Central memory CD4-positive, alpha-beta T cell (primary cell): ENCODE results near the gene FIBCD1.

ENCODE experiments used
- DNase-seq: peaks from one replicate; pipeline ENCODE4 v3.0.0; 2022
- total RNA-seq, 3 experiments: gene quantifications; one replicate each; lab custom pipeline; 2026; lab: John Stamatoyannopoulos, UW

Gene FIBCD1, protein sequence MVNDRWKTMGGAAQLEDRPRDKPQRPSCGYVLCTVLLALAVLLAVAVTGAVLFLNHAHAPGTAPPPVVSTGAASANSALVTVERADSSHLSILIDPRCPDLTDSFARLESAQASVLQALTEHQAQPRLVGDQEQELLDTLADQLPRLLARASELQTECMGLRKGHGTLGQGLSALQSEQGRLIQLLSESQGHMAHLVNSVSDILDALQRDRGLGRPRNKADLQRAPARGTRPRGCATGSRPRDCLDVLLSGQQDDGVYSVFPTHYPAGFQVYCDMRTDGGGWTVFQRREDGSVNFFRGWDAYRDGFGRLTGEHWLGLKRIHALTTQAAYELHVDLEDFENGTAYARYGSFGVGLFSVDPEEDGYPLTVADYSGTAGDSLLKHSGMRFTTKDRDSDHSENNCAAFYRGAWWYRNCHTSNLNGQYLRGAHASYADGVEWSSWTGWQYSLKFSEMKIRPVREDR
- 0 to 0.04 (median 0) reads per million in 3 experiments for total RNA-seq

DNA sequence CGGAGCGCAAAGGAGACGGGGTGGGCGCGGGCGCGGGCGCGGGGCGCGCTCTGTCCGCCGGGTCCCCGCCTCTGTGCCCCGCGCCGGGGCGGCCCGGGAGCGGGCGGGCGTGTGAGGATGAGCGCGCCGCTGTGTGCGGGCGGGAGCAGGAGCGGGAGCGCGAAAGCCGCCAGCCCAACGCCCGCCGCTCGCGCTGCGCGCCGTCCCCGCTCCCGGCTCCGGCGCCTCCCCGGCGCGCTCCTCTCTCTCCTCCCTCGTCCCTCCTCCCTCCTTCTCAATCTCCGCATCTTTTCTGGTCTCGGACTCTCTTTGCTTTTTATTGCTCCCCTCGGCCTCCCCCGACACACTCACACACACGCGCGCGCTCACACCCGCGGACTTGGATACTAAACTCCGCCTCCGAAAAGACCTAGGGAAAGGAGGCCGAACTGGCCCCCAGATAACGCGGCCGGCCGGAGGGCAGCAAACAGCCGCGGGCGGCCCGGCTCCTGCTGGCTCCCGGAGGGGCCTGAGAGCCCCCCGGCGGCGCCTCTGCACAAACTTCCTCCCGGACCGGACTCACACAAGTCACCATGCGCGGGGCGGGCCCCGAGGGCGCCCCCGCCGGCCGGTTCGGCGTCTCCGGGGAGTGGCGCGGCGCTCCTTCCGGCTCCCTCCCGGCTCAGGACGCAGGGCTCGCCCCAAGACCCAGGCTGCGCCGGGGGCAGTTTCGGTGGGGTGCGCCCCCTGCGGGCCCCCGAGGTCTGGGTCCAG is at the start of gene FIBCD1:
Gene FIBCD1 (minus strand): TSS at position 596 of the 753 bp plus-strand sequence. CDS start 640 bp downstream, outside the sequence.
- no peak for DNase-seq

DNA sequence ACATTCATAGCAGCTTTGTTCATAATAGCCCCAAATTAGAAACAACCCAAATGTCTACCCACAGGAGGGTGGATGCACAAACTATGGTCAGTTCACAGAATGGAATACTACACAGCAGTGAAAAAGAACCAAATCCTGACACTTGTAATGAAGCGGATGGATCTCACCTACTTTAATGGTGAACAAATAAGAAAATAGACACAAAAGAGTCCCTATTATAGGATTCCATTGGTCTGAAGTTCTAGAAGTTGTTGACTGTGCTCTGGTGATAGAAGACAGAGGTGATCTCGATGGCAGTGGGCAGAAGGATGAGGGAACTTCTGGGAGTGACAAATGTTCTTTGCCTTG is 49.3 kb upstream of the FIBCD1 start:
- DNase-seq = no peak

DNA sequence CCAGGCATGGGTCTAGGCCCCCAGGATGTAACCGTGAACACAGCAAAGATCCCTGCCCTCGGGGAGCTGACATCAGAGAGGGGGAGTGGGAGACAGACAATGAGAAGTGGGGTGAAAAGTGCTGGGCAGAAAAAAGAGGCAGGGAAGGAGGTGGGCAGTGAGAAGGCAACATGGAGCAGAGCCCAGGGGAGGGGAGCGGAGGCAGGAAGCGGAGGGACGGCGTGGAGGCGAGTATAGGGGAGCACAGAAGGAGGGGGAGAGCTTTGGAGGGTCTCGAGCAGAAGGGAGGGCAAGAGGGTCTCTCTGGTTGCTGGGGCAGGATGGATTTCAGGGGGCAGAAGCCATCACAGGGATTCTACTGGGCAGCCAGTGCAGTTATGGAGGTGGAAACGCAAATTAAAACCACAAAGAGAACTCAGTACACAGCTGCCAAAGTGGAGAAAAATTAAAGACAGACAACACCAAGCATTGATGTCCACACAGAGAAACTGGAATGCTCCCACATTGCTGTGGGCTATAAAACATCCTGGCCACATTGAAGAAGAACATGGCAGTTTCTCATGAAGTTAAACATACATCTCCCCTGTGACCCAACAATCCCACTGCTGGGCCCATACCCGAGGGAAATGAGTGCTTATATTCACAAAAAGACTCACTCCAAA is 48.8 kb upstream of the FIBCD1 start:
- no peak for DNase-seq

DNA sequence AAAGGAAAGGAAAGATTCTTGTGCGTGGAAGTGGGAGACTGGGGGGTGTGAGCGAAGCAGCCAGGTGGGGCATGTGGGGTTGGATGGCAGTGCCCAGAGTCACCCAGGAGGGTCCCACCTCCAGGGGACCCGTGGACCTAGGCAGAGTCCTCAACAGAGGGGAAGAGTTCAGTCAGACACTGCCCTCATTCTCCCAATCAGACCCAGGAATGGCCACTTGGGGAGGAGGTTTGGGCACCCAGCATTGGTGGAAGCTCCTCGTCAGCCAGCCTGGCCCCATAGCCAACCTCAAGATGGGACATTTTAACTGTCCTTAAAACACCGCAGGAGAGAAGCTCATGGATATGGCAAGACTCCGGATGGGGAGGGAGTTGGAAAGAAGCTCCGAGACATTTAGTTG is 48.0 kb upstream of the FIBCD1 start:
- no peak for DNase-seq

DNA sequence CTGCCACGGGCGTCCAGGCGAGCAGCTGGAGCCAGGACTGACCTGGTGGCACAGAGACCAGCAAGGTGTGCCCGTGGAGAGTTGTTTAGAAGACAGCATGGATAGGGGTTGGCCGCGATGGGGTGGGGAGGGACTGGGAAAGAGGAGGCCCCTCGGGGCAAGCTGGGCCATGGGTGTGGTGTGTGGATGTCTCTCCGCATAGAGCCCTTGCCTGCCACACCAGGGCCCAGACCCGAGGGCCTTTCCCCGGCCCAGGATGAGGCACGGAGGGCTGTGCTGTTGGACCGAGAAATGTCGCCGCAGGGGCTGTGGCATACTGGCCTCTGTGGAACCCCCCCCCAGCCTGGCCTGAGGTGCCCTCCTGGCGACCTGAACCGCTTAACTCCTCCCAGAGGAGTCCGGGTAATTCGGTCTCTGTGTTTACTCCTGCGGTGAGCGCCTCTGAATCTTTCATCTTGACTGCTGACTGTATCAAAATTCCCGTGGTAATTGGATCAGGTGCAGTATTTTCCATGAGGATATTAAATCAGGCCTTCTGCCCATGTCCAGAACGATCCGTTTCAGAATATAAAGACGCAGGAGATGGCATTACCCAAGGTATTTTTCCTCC is 47.4 kb upstream of the FIBCD1 start:
- no peak for DNase-seq

DNA sequence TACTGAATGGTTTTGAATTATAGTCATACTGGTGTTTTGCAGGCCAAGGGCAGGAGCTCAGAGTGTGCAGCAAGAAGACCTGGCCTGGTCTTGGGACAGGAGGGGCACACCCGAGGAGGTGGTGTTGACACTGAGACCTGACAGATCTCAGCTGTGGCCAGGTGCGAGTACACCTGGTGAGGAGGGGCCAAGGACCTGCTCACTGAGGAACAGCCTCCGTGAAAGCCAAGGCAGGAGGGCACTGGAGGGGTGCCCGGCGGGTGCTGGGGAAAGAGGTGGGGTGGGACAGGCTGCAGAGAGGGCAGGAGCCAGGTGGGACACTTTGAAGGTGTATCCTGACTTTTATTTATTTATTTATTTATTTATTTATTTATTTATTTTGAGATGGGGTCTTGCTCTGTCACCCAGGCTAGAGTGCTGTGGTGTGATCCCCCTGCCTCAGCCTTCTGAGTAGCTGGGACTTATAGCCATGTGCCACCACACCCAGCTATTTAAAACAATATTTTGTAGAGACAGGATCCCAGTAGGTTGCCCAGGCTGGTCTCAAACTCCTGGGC is 46.6 kb upstream of the FIBCD1 start:
- no peak for DNase-seq

DNA sequence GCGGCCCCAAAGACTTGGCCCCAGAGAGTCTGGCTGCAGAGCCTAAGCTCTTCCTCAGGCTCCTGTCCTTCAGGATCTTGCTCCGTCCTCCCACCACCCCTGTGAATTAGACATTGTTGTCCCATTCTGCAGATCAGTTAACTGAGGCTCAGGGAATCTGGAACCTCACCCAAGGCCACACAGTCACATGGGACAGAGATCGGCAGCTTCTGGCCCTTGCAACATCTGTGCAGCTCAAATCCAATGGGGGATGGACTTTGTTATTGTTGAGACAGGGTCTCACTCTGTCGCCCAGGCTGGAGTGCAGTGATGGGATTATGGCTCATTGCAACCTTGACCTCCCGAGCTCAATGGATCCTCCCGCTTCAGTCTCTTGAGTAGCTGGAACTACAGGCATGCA is 46.0 kb upstream of the FIBCD1 start:
- no peak for DNase-seq

DNA sequence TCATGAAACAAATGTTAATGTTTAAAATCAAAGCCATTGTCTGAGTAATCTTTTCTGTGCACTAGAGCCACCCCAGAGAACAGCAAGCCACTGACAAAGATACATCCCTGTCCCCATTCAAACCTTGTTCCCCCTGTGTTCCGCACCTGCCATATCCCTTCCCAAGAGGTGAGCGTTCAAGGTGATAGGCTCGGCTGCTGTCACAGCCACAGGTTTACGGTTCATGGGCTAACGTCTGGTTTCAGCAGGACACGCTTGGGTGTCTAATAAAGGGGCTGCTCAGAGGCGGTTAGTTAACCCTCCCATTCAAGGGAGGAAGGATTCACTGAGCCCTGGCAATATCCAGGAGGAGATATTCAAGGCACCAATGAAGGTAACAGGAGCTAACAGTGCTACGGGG is 45.5 kb upstream of the FIBCD1 start:
- no peak for DNase-seq

DNA sequence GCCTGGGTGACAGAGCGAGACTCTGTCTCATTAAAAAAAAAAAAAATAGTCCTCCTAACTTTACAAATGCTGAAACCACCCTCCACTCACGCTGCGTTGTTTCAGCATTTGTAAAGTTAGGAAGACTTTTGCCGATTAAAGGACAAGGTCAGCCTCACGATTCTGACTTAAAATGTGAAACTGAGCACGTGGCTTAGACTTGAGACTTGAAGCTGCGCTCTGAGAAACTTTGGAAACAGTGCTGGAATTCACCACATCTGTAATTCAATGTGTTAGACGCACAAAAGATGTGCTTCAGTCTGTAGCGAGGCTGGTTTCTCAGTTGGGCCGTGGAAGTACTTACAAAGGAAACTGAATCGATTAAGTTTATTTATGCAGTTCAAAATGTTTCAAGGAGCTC is 44.9 kb upstream of the FIBCD1 start:
- no peak for DNase-seq

DNA sequence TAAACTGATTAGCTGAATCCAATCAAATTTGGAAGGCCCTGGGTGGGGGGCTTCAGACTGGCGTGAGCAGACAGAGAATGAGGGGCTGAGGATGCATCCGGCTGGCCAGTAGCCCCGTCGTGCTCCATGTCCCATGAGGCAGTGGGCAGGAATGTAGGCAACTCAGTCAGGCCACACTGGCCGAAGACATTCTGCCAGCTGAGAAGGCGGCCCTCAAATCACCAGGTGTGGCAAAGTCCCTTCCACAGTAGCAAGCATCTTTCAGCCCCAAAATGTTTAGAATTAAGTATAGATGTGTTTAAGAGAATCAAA is 44.3 kb upstream of the FIBCD1 start:
- DNase-seq = no peak

DNA sequence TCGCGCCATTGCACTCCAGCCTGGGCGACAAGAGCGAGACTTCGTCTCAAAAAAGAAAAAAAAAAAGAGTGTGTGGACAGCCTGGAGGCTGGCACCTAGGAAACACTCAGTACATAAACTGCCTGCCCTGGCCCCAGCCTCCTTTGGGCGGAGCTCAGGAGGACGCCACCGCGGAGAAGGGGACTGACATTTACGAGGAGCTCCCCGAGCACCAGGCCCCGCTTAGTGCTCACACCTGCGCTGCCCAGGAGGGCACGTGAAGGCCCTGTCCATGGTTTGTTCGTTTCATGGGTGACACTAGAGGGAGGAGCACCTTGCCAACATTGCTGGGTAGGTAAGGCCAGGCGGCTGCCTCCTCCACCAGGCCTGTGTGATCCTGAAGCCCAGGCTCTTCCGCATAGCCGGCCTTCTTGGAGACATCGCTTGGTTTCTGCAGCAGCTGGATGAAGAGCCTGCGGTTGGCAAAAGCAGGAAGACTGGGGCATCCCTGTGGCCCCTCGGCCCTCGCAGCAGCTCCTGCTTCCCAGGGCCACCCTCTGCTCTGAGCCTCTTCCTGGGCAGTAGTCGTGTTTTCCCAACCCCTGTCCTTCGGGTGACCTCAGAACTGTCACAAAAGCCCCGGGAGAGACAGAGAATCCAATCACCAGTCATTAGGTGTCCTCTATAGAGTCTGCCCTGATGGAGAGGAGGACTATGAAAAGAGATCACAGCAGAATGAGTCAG is 43.8 kb upstream of the FIBCD1 start:
- no peak for DNase-seq

DNA sequence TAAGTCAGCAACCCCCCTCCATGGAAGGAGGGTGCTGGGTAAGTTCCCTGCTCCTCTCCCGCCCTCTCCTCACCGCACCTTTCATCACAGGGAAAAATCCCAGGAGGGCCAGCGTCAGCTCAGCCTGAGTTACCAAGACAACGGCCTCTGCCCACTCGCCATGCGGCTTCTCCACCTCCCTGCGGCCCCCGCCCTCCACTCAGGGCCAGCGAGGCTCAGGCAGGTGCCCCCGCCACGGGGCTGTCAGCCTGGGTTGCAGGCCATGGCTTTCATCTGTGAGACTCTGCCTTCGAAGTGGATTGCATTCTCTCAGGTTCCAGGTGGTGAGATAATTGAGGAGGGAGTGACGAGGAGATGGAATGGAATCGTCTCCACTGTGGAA is 42.7 kb upstream of the FIBCD1 start:
- no peak for DNase-seq

DNA sequence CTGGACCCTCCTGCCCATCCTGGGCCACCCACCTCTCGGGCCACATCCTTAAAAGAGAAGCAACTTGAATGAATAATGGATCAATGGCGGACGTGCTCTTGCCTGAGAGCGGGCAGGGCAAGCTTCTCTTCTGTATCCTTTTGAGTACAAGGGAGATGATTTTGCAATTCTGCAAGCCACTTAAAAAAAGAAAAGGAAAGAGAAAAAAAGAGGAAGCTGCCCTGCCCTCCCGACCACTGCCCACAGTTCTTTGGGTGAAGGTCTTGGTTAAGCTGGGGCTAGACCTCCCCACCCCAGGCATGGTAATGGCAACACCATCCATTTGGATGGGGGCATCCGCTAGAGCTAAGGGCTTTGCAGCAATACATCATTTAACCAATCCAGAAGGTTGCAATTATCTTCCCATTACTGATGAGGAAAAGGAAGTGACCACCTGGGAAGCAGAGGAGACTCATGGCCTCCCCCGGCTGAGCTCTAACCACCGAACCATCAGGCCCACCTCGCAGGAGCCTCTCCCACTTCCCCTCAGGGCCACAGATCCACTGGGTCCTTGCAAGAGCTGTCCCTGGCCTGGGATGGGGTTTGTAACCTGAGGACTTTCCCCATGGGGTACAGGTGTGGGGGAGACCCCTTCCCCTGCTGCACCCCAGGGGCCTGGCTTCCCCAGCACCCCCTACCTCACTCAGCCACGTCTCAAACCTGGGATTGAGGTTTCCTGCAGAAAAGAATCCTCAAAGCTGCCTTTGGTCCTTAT is 42.1 kb upstream of the FIBCD1 start:
- DNase-seq = no peak

DNA sequence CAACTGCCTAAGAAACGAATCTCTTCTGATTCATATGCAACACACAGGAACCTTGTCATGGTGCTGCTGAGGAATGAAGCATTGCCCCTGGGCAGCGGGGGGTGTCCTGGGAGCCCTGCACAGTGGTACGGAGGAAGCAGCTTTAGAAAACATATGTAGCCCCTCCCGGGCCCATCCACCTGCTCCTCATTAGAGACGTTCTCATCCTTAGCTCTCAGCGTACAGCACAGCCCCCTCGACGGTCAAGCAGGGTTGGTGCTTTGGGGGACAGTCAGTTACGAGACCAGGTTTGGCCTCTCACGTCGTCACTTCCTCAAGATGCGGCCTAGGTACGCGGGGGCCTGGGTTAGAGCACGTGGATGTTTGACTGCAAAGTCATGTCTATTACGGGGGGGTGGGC is 41.5 kb upstream of the FIBCD1 start:
- DNase-seq = no peak

DNA sequence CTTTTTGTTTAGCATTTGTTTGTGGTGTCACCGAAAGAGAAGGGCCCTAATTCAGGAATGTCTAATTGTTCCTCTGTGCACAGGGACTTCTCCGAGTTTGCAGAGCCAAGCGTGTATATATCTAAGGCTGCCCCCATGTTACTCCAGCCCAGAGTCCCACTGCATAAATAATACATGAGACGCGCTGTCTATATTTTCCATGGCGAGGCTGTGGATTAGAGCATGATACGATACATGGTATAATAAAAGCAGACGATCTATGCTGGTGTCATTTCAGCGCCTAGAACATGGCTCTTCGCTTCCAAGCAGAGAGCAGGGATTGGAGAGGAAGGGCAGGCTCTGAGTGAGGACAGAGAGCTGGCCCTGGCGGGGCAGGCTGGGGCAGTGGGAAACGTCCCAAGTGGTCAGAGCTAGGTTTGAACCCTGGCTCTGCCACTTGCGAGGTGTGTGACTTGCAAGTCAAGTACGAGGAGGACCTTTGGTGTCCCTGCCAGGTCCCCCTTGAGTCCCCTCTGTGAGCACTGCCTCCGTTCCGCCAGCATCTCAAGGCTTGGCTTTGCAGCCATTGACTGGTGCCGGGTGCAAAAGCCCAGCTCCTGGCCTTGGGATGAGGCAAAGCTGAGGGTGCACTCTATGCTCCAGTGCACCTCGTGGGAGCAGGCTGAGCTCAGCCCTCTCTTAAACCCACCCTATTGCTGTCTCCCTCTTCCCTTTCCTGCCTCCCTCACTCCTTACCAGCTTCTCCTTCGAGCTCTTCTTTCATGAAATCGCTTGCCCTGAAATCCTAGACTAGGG is 40.7 kb upstream of the FIBCD1 start:
- DNase-seq = no peak

DNA sequence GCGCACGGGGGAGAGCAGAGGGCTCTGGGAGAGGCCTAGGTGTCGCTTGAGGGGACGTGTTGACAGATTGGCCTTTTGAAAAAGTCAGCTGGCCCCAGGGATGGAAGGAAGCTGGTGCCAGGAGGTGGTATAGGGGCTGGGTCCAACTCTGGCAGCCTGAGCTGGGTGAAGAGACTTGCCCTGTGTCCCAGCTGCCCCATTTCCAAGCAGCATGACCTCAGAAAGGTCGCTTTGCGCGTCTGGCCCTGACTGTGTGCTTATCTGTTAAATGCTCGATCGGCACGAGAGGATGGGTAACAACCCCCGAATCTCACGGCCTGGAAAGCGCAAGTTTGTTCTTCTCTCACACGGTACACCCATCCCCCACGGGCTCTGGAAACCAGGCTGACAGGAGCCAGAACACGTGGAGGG is 38.8 kb upstream of the FIBCD1 start:
- DNase-seq = no peak

DNA sequence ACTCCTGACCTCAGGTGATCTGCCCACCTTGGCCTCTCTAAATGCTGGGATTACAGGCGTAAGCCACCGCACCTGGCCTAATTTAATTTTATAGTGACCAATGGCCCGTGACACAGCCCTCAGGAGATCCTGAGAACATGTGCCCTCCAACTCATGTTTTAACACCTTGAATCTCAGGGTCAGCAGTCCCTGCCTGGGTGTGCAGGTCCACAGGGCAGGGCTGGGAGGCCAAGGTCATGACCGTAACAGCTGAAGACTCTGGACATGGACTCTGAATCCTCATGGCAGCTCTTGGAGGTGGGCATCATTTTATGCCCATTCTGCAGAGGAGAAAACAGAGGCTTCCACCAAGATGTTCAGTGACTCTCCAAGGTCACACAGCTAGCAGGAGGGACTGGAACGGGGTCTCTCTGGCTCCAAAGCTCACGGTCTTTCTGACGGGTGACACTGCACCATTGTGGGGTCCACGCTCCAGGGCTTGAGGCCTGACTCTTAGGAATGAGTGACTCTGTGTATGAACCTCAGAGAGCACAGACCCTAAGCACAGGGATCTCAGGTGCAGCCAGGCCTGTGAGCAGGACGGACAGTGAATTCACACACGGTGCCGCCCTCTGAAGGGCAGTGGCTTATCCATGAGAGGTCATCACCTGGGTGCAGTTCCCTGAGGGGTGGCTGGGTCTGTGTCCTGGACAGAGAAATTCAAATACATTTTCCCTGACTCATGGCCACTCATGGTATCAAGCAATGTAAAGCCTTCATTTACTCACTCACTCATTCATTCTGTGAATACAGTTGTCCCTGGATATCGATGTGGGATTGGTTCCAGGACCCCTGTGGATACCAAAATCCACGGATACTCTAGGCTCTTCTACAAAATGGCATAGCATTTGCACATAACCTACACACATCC is 37.1 kb upstream of the FIBCD1 start:
- no peak for DNase-seq

DNA sequence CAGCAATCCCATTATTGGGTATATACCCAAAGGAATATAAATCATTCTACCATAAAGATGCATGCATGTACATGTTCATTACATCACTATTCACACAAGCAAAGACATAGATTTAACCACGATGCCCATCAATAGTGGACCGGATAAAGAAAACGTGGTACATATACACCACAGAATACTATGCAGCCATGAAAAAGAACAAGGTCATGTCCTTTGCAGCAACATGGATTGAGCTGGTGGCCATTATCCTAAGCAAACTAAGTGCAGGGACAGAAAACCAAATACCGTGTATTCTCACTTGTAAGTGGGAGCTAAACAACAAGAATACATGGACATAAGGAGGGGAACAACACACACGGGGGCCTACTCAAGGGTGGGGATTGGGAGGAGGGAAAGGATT is 36.1 kb upstream of the FIBCD1 start:
- DNase-seq = no peak

DNA sequence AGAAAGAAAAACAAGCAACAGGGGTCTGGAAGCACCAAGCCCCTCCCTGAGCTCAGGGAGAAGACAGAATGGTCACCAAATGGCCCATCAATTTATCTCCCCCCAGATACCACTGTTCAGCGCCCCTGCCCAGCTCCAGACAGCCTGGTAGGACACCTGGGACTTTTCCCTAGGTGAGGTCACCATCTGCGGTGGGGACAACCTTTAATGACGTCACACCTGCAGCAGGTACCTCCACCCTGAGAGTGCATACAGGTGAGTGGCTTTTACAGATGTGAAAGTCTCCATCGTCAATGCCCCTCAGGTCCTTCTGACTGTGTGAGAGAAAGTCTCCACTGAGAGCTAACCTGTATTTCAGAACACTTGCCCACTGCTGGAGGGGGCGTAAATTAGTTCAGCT is 35.6 kb upstream of the FIBCD1 start:
- DNase-seq = no peak
